Fibroblast of villous mesenchyme (primary cell): Measurements from ENCODE around the gene MEN1. TPM values are rescaled to one million over a fixed set of nuclear protein-coding genes. Genes with fewer than 3 reads are reported as not detected.

Experiments used
- DNase-seq: peaks from one replicate; pipeline ENCODE4 v3.0.0-alpha.2; 2010; ENCODE audit warnings: low read depth
- H3K4me3 ChIP-seq: 2 replicates; pipeline ENCODE4 v1.5.1; 2011; ENCODE audit warnings: low read depth, mild to moderate bottlenecking, low read length
- CTCF ChIP-seq: IDR thresholded peaks from 2 replicates; pipeline ENCODE4 v1.5.1; 2012; ENCODE audit warnings: low read depth, mild to moderate bottlenecking, low read length; ENCODE audit not compliant: insufficient read depth
- total RNA-seq: library from RNA; depleted of rRNA; stranded (reverse); fragments of >200 nt; gene quantifications from 2 replicates; pipeline ENCODE4 v1.2.3, GENCODE V29; 2012

Gene MEN1
- total RNA-seq, 1 donor: 17.7 TPM

DNA sequence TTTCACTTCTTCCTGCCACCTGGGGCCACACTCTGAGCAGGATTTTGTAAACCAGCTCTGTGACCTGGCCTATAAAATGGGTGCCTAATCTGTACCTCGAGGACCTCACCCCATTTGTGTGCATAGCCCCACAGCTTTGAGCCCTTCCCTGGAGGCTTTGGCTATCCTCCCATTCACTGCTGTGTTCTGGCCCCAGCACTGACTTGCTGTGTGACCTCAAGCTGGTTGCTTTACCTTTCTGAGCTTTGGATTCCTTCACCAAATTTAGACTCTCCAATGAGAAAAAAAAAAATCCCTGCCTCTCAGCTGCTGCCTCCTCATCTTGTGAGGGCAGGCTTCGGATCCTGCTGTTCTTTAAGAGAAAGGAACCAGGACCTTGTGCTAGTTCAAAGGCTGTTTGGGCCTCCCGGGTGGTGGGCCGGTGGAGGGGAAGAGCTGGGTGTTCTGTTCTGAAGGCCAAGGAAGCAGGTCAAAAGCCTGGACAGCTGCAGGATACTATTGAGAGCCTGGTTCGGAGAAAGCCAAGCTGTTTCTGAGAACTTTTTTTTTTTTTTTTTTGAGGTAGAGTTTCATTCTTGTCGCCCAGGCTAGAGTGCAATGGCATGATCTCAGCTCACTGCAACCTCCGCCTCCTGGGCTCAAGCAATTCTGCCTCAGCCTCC is 49.5 kb downstream of the MEN1 start:
- TF ChIP-seq CTCF: no peak
- DNase-seq: no peak
- H3K4me3 ChIP-seq: no peak overlapping the region

GRCh38 chr11:64759722-64760719 is 50.3 kb downstream of the MEN1 start, which contains the start of gene PYGM:
PYGM (minus strand) TSS chr11:64759974; CDS start chr11:64759898, 76 bp downstream.
- no peak within 1 kb of the TSS for H3K4me3 ChIP-seq
- peak; percentile 58 for DNase-seq

DNA sequence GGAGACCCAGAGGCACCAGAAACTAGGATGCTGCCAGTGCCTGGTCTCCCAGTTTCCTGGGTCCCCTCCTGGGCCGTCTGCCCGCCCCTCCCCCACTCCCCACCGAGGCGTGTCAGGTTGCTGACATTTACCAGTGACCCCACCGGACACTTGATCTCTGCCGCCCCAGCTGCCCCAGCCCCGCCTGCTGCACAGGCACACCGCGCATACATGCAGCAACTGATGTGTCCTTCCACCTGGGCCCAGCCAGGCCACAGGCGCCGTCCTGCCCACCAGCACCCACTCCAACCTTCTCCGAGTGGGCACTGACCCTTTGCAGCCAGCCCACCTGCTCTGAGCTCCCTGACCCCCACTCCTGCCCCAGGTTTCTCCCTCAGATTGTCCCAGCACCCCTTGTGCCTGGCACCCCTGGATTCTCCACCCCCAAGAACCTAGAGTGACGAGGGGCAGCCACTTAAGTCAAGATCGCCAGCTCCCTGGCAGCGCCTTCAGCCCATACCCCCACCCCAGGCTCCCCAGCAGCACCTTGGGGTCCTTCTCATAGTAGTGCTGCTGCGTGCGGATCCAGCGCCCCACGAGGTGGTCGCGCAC is 51.1 kb downstream of the MEN1 start:
- H3K4me3 ChIP-seq: no peak overlapping the region
- no peak for DNase-seq
- TF ChIP-seq CTCF: no peak

More at GRCh38 chr11:64759722-64760719, 50.3 kb downstream of the MEN1 start, which contains the start of gene PYGM:
- no peak for TF ChIP-seq CTCF

DNA sequence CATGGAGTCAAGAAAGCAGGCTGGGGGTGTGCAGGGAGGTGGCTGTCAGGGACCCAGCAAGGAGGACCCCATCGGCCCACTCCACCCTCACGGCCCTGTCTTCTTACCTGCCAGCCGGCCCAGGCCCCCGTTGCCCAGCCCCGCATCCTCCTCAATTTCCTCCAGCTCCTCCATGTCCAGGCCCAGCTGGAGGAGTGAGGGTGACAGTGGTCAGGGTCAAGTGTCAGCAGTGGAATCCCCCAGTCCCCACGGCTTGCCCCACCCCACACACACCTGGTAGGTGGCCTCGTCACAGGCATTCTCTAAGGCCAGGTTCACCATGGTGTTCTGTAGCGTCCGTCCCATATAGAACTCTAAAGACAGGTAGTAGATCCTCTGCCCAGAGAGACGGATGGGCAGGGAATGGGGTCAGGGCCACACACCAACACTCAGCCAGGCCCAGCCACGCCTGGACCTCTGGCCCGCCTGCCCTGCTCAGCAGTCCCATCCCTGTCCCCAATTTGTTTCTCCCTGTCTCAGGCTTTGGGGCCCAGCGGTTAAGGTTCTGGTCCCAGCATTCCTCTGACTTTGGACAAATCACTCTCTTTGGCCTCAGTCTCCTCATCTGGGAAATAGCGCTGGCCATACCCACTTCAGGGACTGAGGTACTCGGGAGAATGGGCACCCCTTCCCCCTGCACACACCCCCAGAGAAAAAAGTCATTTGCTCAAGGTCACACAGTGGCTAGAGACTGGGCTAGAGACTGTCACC is 51.8 kb downstream of the MEN1 start:
- no peak for DNase-seq
- no peak overlapping the region for H3K4me3 ChIP-seq
- no peak for TF ChIP-seq CTCF

DNA sequence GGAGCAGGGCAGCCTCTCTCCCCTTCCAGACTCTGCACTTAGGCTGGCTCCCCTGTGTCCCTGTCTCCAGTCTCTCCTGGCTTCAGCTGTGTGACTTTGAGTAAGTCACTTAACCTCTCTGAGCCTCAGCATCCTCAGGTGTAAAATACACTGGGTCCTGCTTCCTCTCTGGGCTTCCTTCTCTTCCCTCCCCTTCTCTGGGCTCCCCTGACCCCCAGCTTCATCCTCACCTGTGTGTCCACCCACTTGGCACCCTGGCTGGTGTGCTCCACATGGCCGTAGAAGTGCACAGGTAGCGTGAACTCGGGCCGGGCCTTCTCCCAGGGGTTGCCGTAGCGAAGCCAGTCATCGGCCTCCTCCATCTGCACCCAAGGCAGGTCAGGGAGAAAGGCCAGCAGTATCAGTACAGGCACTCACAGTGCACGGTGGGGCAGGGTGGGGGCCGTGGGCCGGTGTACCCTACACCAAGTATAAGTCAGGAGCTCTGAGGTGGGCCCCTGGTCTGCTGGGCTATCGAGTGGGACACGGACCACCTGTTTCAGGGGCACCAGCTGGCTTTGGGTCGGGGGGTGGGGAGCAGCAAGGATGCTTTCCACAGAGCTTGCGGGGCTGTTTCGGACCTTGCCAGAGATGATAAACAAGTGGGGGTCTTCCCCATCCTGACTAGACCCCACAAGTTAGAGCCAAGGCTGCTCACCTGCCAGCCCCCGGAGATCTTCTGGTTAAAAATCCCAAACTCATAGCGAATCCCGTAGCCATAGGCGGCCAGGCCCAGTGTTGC is 52.6 kb downstream of the MEN1 start:
- no peak for TF ChIP-seq CTCF
- H3K4me3 ChIP-seq: no peak overlapping the region
- DNase-seq: no peak
